GM11168 (cell line): ENCODE measurements around the gene HYLS1.

Experiments
- in situ Hi-C: fragments of 300-500 bp; cut with MboI; formaldehyde crosslinking; loops from one replicate; pipeline ENCODE4 v1.12.0; 2022; ENCODE audit warnings: low sequenced_read_pairs; ENCODE audit not compliant: unreplicated experiment

Gene HYLS1

DNA sequence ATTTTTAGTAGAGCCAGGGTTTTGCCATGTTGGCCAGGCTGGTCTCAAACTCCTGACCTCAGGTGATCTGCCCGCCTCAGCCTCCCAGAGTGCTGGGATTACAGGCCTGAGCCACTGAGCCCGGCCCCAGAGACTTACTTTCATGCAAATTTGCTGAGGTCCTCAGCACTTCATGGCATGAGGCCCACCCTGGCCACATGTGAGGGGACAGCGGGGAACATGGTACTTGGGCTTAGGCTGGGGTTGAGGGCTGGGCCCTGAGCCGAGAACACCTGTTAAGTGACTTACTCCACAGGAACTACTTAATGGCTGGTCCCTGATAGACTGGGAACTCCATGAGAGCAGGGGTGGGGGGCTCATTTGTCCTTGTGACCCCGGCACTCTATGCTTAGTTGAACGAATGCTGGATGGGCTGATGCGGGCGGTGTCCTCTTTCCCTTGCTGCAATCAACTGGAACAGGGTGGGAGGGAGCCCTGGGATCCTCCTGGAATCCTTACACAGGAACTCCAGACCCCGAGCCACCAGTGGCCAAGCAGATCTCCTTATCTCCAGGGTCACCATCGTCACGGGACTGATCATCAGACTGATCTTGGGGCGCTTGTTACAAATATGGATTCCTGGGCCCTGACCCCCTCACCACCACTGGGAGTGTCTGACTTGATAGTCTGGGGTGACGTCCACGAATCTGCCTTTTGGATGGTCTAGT, 59.4 kb downstream of the HYLS1 start:
- in situ Hi-C loops, result no loop called here

DNA sequence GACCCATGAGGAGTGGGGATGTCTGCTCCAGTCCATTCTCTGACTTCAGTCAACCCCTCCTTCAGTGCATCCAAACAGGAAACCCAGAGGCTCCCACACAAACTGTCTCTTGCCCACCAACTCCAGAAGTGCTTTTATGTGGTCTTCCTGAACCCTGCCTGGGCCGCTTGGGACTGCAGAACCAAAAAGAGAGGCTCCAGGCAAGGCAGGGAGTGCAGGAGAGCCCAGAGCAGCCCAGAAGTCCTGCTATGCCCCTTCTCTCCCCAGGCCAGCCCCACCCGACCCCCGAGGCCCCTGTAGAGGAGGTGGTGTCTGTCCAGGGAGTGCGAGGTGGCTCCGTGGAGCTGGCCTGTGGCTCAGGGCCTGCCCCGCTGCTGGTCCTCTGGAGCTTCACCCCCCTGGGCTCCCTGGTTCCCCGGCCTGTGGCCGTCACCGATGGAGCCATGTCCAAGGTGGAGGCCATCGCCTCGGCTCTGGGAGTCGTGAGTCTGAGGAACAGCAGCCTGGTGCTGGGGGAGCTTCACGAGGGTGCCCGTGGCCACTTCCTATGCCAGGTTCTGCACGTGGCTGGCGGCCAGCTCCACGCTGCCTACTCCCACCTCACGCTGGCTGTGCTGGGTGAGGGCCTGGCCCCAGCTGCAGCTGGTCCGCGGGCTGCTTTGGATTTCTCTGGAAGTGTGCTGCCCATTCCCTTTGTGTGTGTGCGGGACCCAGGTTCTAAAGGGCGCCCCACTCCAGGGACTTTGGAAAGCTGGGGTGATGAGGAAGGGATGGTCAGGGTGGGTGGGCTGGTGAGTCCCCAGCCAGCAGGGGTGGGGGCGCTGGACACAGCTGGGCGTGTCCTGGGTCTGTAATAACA, 60.2 kb downstream of the HYLS1 start:
- in situ Hi-C loops, result no loop called here

DNA sequence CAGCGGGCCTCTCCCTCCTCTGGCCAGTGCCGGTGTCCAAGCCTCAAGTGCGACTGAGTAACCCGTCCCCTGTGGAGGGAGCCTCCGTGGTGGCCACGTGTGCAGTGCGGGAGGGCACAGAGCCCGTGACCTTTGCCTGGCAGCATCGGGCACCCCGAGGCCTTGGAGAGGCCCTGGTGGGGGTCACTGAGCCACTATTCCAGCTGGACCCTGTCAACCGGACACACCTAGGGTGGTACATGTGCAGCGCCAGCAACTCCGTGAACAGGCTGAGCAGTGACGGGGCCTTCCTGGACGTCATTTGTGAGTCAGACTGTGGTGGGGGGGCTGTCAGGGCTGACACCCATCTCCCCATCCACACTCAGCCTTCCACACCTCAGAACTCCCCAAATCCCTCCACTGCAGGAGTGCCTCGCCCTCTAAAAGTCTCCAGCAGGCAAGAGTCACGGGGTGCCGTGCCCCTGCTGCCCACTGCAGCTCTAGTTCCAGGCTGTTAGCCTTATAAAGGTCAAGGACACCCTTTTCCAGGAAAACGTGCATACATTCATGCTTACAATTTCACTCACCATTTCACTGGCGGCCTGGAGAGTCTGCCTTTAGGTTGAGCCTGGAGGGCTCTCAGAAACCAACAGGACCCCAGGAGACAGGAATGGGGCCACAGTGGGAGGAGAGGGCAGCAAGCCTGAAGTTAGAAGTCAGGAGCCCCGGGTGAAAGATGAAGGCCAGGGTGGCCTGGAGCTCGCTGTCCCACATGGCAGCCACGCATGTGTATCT, 61.0 kb downstream of the HYLS1 start:
- in situ Hi-C loops, result no loop called here

DNA sequence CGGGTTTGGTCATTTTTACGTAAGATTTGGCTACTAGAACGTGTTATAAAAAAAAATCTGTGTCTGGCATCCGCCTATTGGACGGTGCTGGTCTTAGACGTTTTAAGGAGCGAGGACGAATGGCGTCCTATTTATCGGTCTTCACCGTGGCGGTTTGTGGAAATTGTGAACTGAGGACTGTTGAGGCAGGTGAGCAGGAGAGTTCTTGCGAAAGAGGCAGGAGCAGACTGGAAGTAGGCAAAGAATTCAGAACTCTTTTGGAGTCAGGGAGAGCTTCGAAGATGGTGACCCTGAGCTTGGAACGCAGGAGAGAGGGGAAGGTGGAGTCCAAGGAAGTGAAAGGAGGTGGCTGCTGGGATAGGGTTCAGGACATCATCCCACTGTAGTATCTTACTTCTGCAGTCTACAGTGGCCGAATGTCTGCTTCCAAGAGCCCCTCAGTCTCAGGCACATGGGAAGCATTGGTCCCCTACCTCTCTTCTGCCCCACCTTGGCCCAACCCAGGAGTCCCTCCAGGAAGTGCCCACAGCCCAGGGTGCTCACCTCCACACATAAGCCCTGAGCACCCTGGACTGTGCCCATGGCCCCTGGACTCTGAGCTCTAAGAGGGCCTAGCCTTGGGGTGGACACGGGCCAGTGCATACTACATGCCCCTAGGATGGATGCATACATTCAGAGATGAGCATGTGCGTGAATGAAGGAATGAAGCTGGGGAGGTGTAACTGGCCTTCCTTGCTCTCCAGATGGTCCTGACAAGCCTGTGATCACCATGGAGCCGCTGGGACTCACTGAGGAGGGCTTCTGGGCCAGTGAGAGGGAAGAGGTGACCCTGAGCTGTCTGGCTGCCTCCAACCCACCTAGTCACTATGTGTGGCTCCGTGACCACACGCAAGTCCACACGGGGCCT, 62.1 kb downstream of the HYLS1 start:
- in situ Hi-C loops, result no loop called here

DNA sequence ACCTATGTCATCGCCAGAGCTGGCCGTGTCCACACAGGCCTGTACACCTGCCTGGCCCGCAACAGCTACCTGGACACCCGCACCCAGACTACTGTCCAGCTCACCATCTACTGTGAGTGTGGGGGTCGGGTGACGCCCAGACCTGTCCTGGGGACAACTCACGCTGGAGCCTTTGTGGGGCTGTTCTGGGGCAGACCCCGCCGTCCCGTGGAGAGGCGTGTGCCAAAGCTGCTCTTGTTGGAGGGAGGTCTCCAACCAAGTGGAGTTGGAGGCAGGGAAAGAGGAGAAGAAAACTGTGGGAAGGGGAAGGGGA, 62.7 kb downstream of the HYLS1 start:
- in situ Hi-C loops, result no loop called here
